MM.1S (cell line): Measurements from ENCODE around the gene COL8A2.

Experiments
- CTCF ChIP-seq: fragments of 300-600 bp; sonication (generic); IDR thresholded peaks from 2 replicates; pipeline ENCODE4 v1.5.1; 2016; ENCODE audit warnings: antibody characterized with exemption, low read length, mixed read lengths
- EZH2 ChIP-seq: fragments of 300-600 bp; sonication (generic); optimal IDR thresholded peaks from 2 replicates; pipeline ENCODE3; 2017; ENCODE audit warnings: low read depth, mild to moderate bottlenecking, antibody characterized with exemption, low read length, mixed read lengths
- EZH2phosphoT487 ChIP-seq: fragments of 300-600 bp; sonication (generic); IDR thresholded peaks from 2 replicates; pipeline ENCODE4 v1.6.1; 2018; ENCODE audit warnings: antibody characterized with exemption, low read length

GRCh38 chr1:36067871-36068270 lies 57.2 kb downstream of the COL8A2 start:
- TF ChIP-seq CTCF (no peak), EZH2phosphoT487 (no peak), EZH2 (no peak)
